A549 treated with AZD9567 at 1 μM for 4 hours (cell line): ENCODE measurements around the gene NUAK2. TPM values are rescaled to one million over a fixed set of nuclear protein-coding genes. Genes with fewer than 3 reads are reported as not detected.

Source experiments
- total RNA-seq: library from RNA; stranded (reverse); fragments of 200-300 nt; extraction: Qiagen RNA extraction; gene quantifications from 5 replicates; pipeline ENCODE4 v1.2.3, GENCODE V29; 2022; ENCODE audit not compliant: insufficient read depth

Gene NUAK2
- 25.5 to 30.2 TPM (median 27.3 TPM) in 5 replicates for total RNA-seq

DNA sequence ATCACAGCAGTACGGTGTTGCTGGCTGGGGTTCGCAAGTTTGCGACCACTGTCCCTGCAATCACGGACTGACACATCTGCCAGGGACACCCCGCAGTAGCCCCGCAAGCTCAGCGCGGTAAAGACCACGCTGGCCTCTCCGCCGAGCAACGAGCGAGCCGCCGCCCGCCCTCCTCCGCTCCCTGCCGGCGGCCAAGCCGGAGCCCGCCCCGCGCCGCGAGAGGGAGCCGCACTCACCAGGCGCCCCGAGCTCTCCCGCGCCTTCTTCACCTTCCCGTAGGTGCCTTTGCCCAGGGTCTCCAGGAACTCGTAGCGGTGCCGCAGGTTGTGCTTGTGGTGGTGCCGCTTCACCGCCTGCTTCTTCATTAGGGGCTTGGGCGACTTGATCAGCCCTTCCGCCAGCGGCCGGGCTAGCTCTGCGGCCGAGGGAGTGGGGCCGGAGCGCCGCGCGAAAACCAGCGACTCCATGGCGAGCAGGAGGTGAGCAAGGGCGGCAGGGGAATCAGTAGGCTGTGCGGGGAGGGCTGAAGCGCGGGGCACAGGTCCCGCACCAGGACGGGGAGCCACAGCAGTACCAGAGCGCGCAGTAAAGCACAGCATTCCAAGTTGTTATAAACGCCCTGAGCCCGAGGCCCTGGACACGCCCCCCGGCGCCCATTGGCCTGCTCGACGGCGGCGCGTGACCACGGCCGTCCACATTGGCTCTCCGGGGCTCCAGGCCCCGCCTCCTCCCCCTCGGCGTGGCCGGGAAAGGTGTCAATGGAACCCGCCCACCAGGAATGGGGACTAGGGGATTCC lies at the start of gene NUAK2:
Gene NUAK2, minus strand, starts transcription at position 584 of the 797 bp plus-strand sequence. Its CDS starts 117 bp downstream, at position 467.

GRCh38 chr1:205356440-205357139 lies 35.0 kb upstream of the NUAK2 start, which contains the start of gene KLHDC8A:
KLHDC8A (minus strand) TSS chr1:205356922; CDS start chr1:205343604, 13,318 bp downstream.

Other genes with a start within 250 kb of the NUAK2 start
- 1.7 to 4.3 TPM (median 2.3 TPM) in 5 replicates for gene TMEM81, start 237.3 kb downstream of the NUAK2 start, total RNA-seq
- 11.8 to 17.4 TPM (median 12.6 TPM) in 5 replicates for gene RBBP5, start 199.8 kb downstream of the NUAK2 start, total RNA-seq
- gene DSTYK, start 110.0 kb downstream of the NUAK2 start, total RNA-seq = 7.4 to 8.8 TPM (median 8.5 TPM) in 5 replicates
- gene TMCC2, start 93.8 kb downstream of the NUAK2 start, total RNA-seq = 1.7 to 6.0 TPM (median 1.8 TPM) in 5 replicates
- 0.44 to 0.63 TPM (median 0.47 TPM) in 4 of 5 replicates, not detected in the other for gene KLHDC8A, start 35.2 kb upstream of the NUAK2 start, total RNA-seq
- not detected in 5 replicates for gene LEMD1, start 100.3 kb upstream of the NUAK2 start, total RNA-seq
- not detected in 5 replicates for gene BLACAT1, start 134.3 kb upstream of the NUAK2 start, total RNA-seq
- 0.92 to 1.2 TPM (median 1.1 TPM) in 4 of 5 replicates, not detected in the other for gene CDK18, start 182.9 kb upstream of the NUAK2 start, total RNA-seq